Heart right ventricle (tissue), 16 donors: Measurements from ENCODE around the gene UBA6. TPM values are rescaled to one million over a fixed set of nuclear protein-coding genes. Genes with fewer than 3 reads are reported as not detected.

ENCODE experiments used
- ATAC-seq, 8 donors: fragments of 200-7000 bp; cut with Tn5 transposase; one replicate each; pipeline ENCODE4 v1.9.1; 2020; ENCODE audit warnings: mild to moderate bottlenecking in 8 of 8, moderate library complexity in 8 of 8, moderate number of reproducible peaks in 1 of 8
- DNase-seq, 2 donors: peaks; one replicate each; pipeline ENCODE4 v3.0.0-alpha.2; 2020
- H3K27ac ChIP-seq, 10 donors: fragments of 200-600 bp; sonication (generic) in 2 of 10; one replicate each; pipeline versions ENCODE4 v1.5.0 to v1.8.0; 2020 to 2022; ENCODE audit warnings: mild to moderate bottlenecking in 3 of 10
- H3K27me3 ChIP-seq, 7 donors: fragments of 200-600 bp; one replicate each; pipeline ENCODE4 v1.8.0; 2021 to 2022; ENCODE audit warnings: mild to moderate bottlenecking in 2 of 7
- H3K36me3 ChIP-seq, 9 donors: fragments of 200-600 bp; sonication (generic) in 1 of 9; one replicate each; pipeline versions ENCODE4 v1.5.0 to v1.8.0; 2020 to 2022; ENCODE audit warnings: mild to moderate bottlenecking in 2 of 9
- H3K4me1 ChIP-seq, 9 donors: fragments of 200-600 bp; sonication (generic) in 1 of 9; one replicate each; pipeline versions ENCODE4 v1.5.0 to v1.8.0; 2020 to 2022; ENCODE audit warnings: mild to moderate bottlenecking in 4 of 9
- H3K4me3 ChIP-seq, 10 donors: fragments of 200-600 bp; sonication (generic) in 2 of 10; one replicate each; pipeline versions ENCODE4 v1.5.0 to v1.8.0; 2020 to 2022; ENCODE audit warnings: mild to moderate bottlenecking in 7 of 10, moderate library complexity in 2 of 10
- H3K9me3 ChIP-seq, 11 donors: fragments of 200-600 bp in 10 of 11; sonication (generic) in 2 of 11; one replicate each; pipeline versions ENCODE4 v1.5.0 to v1.8.0; 2013 to 2022; ENCODE audit warnings: mild to moderate bottlenecking in 2 of 11, control low read depth in 1 of 11, moderate library complexity in 1 of 11
- WGBS, 2 donors: extraction: QIAGEN DNeasy Blood & Tissue Kit; methylation state at CpG; one replicate each; pipeline ENCODE4 v1.1.7; 2013; ENCODE audit warnings: inconsistent platforms in 1 of 2; 5-methylcytosine and 5-hydroxymethylcytosine counted together
- intact Hi-C, 10 donors: fragments of 100-400 bp; cut with DNase I; formaldehyde crosslinking; loops; one replicate each; pipeline versions ENCODE4 v1.11.1 to v1.14.2; 2022
- polyA plus RNA-seq, 2 donors: library from polyadenylated mRNA; stranded (reverse); fragments of 200-250 nt; gene quantifications; one replicate each; pipeline ENCODE4 v1.2.3, GENCODE V29; 2013
- total RNA-seq, 10 donors: library from RNA; stranded (reverse); fragmentation: NEBNext Ultra II Directional in 3 of 10; extraction: Animal tissue kit (Norgen Biotek cat#: 25700) in 3 of 10; gene quantifications; one replicate each; pipeline versions ENCODE4 v1.2.1 to v1.2.4, GENCODE V29; 2021 to 2023
- TF ChIP-seq, protein P1 (sequence below), 9 donors: fragments of 200-600 bp; sonication (generic) in 2 of 9; IDR thresholded peaks; one replicate each; pipeline versions ENCODE4 v1.5.0 to v1.8.0; 2021 to 2022; ENCODE audit warnings: antibody characterized with exemption in 9 of 9, mild to moderate bottlenecking in 5 of 9, moderate library complexity in 1 of 9
- donor health status: Arrhythmogenic right ventricular cardiomyopathy.
- donor health status: ischemic (EF 13 %, LVEDD 7.1; RV severe dilation, severe dysfunction).
- donor health status: healthy with polysubstance abuse.
- donor health status: DM: no; HTN: yes; CAD: no.
- donor health status: DM: no; HTN: no; CAD: no.
- donor health status: ischemic (EF 25% LVEDD 6.9; RV normal size, moderate dysfunction).
- donor health status: ischemic (EF 25% LVEDD 5.7; RV mildly dilated, moderate dysfunction).
- donor health status: healthy.
- donor health status: DM: yes; HTN: yes; CAD: no.
- donor health status: Ischemic cardiomyopathy.
- donor health status: ischemic (EF 35%, LVEDD 5.7; RV mildly dilated, moderate dysfunction).
- donor health status: nonischemic (EF 11% LVEDD 7.7; RV severe dilation, severe dysfunction).
- donor health status: DM: yes; HTN: yes; CAD: no.
- donor health status: PGD.
- donor health status: ischemic (EF 29% LVEDD 5.4; RV normal size, mild dysfunction).
- donor health status: nonischemic (EF 23%, LVEDD 6.1; RV moderate dilation, normal function).

Gene UBA6
- total and polyA plus RNA-seq, 12 donors = 2.6 to 35.7 (median 18.1) TPM

GRCh38 chr4:67603310-67604028 is 97.5 kb downstream of the UBA6 start:
- H3K36me3 ChIP-seq = no peaks in the 10 kb centered on the region
- H3K4me3 ChIP-seq = no peak overlapping the region
- DNase-seq (no peak), ATAC-seq (no peak)
- H3K9me3 ChIP-seq = peaks cover 0 to 5% (median 0%) of the 10 kb centered on the region in 11 donors
- no peaks in the 10 kb centered on the region for H3K4me1 ChIP-seq
- intact Hi-C loops = no loop called here
- TF ChIP-seq, protein P1, sequence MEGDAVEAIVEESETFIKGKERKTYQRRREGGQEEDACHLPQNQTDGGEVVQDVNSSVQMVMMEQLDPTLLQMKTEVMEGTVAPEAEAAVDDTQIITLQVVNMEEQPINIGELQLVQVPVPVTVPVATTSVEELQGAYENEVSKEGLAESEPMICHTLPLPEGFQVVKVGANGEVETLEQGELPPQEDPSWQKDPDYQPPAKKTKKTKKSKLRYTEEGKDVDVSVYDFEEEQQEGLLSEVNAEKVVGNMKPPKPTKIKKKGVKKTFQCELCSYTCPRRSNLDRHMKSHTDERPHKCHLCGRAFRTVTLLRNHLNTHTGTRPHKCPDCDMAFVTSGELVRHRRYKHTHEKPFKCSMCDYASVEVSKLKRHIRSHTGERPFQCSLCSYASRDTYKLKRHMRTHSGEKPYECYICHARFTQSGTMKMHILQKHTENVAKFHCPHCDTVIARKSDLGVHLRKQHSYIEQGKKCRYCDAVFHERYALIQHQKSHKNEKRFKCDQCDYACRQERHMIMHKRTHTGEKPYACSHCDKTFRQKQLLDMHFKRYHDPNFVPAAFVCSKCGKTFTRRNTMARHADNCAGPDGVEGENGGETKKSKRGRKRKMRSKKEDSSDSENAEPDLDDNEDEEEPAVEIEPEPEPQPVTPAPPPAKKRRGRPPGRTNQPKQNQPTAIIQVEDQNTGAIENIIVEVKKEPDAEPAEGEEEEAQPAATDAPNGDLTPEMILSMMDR (IDR thresholded peaks at IDR 0.05) = no peak
- no peak overlapping the region for H3K27ac ChIP-seq
- H3K27me3 ChIP-seq = peaks cover 0 to 3% (median 0%) of the 10 kb centered on the region in 7 donors
- 97 to 98% methylated on average over 2 of the region's 2 CpGs for WGBS, 2 donors

GRCh38 chr4:67593741-67594175 is 107.2 kb downstream of the UBA6 start:
- Histone ChIP-seq H3K27me3 (no peaks in the 10 kb centered on the region), H3K27ac (no peak overlapping the region), H3K4me1 (peaks cover 0 to 9% (median 0%) of the 10 kb centered on the region in 9 donors), H3K4me3 (no peak overlapping the region), H3K9me3 (no peaks in the 10 kb centered on the region), H3K36me3 (no peaks in the 10 kb centered on the region)
- no peak for DNase-seq
- intact Hi-C loops = no loop called here
- WGBS, 2 donors = 59 to 66% methylated on average over 2 of the region's 2 CpGs
- TF ChIP-seq, protein P1 (IDR thresholded peaks at IDR 0.05) = no peak
- ATAC-seq = peak in 6 of 8 donors; percentile 44 to 80 (median 68)

GRCh38 chr4:67587156-67587555 is 113.8 kb downstream of the UBA6 start:
- no peaks in the 10 kb centered on the region for H3K27me3 ChIP-seq
- ATAC-seq (no peak), DNase-seq (no peak)
- WGBS, 2 donors = 89 to 96% methylated on average over 3 of the region's 3 CpGs
- H3K4me1 ChIP-seq = no peaks in the 10 kb centered on the region
- intact Hi-C loops = no loop called here
- H3K4me3 ChIP-seq = no peak overlapping the region
- H3K9me3 ChIP-seq = no peaks in the 10 kb centered on the region
- no peak overlapping the region for H3K27ac ChIP-seq
- TF ChIP-seq, protein P1 (IDR thresholded peaks at IDR 0.05) = no peak
- H3K36me3 ChIP-seq = no peaks in the 10 kb centered on the region

DNA sequence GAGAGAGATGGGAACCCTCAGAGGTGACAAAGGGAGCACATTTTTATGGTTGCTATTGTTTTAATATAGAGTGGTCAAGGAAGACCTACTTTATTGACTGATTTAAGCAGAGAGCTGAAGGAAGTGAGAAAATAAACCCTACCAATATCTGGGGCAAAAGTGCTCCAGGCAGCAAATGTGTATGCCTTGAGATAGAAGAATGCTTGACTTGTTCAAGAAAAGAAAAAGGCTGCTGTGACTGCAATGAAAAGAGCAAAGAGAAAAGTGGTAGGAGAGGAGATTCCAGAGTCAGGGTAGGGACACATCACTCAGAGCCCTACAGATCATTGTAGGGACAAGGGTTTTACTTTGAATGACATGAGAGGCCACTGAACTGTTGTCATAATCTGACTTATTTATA is 116.5 kb downstream of the UBA6 start:
- Histone ChIP-seq H3K27me3 (no peaks in the 10 kb centered on the region), H3K4me3 (no peak overlapping the region), H3K36me3 (no peaks in the 10 kb centered on the region), H3K27ac (no peak overlapping the region), H3K9me3 (no peaks in the 10 kb centered on the region), H3K4me1 (no peaks in the 10 kb centered on the region)
- ATAC-seq (no peak), DNase-seq (no peak)
- intact Hi-C loops = no loop called here
- TF ChIP-seq, protein P1 (IDR thresholded peaks at IDR 0.05) = no peak
